ENCODE results near the gene SIAH1.
"Not testable (repeated sequence)": the region's sequence is repeated elsewhere in the genome, so short reads cannot be mapped to it uniquely, and the experiment has no call there.

Gene SIAH1

DNA sequence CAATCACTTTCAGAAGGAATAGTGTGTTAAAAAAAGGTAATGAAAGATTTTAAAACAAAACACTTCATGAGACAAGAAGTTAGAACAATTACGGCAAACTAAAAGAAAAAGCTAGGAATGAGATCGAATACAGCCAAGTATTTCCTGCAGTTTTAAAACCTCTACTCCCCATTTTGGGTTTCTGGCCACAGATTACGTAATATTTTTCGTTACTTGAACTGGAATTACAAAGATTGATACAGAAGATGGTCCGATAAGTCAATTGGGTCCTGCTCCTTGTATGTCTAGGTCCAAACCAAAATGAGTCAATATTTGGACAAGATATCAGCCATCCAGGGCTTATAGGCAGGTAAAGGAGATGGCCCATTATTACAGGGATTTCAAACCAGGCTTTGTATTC, 52.2 kb downstream of the SIAH1 start:
- no peak for DNase-seq (ENCODE audit: low spot score)

DNA sequence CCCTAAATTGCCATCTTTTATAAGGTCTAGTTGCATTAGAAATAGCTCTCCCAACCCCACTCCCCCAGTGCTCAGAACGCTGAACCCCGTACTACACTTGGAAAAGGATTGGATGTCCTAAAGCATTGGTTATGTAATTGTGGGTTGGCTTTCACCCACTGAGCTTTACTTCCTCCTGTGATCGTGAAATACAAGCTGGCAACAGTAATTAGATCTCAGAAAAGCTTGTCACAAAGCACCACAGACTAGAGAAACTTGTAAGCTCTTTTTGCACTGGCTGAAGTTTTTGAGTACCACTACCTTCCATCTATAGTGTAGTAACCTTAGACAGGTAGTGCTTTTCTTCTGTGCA, 54.4 kb downstream of the SIAH1 start:
- DNase-seq (ENCODE audit: low spot score) = peak; percentile 75

DNA sequence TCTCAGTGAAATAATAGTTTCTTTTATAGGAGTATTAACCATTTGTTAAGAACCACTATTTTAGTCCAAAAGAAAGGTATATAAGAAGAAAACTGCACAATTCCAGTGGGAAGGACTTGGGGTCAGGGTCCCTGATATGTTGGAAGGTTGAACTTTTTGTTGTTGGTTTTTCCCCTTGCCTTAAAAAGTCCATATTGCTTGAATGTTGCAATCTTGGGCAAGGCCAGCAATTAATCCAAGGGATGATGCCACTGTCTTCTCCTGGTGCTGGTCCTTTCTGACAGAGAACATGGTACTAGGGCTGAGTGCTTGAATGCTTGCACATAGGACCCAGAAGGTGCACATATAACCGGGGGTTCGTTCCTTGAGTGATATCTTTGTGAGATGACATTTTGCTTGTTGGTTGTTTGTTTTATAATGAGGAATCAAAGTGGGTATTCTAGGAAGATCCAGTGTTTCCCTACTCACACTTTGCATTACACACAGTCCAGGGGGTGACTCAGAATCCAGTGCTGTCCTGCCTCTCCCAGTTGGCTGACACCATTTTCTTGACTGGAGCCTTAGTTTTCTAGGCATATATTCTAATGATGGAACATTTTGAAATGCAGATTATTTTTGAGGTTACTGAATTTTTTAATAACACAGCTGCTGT, 54.9 kb downstream of the SIAH1 start:
- no peak for DNase-seq (ENCODE audit: low spot score)

DNA sequence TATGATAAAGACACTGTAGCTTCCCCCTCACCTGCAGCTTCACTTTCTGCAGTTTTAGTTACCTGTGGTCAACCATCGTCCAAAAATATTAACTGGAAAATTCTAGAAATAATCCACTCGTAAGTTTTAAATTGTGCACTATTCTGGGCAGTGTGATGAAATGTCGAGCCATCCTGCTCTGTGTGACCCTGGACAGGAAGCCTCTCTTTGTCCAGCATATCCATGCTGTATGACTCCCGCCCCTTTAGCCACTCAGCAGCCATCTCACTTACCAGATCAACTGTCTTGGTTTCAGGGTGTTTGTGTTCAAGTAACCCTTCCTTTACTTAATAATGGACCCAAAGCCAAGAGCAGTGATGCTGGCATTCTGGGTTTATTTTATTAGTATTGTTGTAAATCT, 56.1 kb downstream of the SIAH1 start:
- no peak for DNase-seq (ENCODE audit: low spot score)

DNA sequence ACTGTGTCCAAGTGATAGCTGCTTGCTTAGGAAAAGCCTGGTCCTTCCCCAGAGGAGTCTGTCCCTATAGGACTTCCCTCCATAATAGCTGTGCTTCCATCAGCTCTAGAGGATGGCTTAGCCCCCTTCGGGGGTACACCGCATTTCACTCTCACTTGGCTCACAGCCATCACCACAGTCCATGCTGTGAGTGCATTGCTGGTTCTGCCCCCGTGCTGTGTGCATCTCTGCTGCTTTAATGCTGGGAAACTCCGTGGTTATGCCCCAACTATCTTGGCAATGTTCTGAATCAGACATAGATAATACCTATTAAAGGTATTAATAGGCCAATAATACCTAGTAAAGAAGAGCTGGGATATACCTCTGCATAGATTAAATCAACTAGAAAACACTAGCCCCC, 58.3 kb downstream of the SIAH1 start:
- no peak for DNase-seq (ENCODE audit: low spot score)

DNA sequence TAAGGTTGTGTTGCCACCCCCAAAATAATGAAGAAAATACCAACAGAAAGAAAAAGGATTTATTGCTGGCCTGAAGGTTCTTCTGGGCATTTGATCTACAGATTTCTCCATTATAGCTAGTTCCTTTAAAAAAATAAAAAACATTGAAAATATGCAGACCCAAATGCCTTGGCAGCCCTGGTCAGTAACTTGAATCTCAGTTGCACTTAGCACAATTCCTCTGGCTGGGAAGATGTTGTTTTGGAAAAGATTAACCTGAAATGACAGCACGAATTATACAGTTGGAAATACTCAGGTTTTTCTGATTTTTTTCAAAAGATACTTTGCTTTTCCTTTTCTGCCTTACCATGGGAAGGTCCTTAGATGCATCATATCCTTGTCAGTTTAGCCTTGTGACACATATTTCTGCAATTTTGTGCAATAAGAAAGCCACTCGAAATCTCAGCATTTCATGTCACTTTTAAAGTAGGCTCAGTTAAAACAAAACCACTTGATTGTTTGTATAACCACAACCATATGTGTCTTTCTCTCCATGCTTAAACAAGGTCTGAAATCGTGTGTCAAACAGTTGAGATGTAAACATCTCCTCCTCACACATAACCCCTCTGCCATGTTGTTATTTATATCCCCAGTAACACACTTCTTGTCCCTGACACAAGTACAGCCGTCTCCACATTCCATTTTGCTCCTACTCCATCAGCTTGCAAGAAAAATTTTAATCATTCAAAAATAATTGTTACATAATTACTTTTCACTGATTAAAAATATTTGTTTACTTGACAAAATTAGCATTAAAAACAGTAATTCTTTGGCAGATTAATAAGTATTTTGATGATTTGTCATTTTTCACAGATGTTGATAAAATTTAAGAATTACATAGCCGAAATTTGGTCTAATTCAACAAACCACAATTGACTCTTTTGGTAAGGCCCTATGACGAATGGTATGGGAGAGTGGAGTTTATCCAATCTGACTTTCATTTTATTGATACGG, 61.1 kb downstream of the SIAH1 start:
- no peak for DNase-seq (ENCODE audit: low spot score)

DNA sequence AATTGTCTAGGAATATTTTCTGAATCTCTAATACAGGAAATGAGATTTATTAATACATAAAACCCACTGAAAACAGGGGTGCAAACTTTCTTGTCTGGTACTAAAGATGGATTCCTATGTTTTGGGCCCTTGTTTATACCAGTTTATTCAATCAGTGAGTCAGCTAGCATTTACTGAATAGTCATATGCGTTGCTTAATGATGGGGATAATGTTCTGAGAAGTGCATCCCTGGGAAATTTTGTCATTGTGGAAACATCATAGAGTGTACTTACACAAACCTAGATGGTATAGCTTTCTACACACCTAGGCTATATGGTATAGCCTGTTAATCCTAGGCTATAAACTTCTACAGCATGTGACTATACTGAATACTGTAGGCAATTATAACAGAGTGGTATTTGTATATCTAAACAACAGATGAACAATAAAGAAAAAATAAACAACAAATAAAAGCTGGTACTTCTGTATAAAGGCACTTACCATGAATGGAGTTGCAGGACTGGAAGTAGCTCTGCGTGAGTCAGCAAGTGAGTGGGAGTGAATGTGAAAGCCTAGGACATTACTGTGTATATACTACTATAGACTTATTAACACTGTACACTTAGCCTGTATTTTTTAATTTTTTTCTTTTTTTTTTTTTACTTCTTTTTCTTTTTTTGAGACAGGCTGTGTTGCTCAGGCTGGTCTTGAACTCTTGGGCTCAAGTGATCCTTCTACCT, 63.7 kb downstream of the SIAH1 start:
- DNase-seq (ENCODE audit: low spot score) = peak; percentile 56

DNA sequence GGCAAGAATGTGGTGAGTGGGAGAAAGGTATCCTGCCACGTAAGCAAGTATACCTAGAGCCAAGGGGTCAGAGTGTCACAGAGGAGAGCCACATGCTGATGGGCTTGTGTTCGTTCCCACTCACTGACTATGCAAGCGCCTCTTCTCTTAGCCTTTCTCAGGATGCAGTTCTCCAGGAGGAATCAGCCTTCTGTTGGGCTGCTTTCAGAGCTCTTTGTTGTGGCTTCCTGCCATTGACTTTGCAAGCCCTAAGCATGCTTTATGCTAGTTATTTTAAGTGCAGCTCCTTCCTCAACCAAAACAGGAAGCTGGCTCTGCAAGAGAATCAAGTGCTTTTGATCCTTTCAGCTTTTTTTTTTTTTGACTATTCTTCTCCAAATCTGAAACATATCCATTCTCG, 66.6 kb downstream of the SIAH1 start:
- peak; percentile 76 for DNase-seq (ENCODE audit: low spot score)

DNA sequence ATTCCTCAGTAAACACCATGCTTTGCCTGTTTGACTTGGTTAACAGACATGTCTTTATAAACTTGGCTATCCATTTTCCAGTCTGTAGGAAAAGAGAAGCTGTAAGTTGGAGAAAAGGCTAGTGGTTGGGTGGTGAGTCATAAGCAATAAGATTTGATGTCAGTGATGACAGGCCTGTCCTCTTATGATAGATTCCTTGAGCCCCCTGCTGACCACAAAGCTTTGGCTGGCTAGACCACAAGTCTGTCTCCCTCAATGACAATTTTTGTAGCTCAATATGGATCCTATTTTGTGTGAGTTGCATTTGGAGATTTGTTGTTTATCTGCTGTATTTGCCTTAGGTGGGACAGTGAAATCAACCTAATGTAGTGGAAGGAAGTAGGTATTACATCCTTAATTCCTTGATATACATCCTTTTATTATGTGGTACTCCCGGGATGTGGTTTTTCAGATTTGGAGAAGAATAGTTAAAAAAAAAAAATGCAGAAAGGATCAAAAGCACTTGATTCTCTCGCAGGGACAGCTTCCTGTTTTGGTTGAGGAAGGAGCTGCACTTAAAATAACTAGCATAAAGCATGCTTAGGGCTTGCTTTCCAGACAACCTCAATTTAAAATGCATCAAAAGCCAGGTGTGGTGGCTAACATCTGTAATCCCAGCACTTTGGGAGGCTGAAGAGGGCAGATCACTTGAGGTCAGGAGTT, 67.4 kb downstream of the SIAH1 start:
- DNase-seq (ENCODE audit: low spot score) = no peak

DNA sequence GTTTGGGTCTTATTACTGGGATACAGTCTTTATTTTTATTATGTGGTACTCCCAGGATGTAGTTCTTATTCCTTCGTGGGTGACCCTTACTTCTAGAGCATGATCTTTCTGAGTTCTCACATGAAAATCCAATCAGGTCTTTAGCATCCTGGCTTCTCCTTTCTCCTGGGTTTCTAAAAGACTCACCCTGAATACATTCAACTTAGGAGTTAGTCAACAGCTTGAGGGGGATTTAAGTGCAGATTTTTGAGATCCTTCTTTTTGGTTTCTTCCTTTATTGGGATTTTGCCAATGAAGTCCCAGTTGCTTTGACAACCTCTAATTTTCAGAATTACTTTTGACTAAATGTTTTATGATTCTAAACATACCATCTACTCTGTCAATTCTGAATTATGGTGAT, 68.2 kb downstream of the SIAH1 start:
- DNase-seq (ENCODE audit: low spot score) = no peak

DNA sequence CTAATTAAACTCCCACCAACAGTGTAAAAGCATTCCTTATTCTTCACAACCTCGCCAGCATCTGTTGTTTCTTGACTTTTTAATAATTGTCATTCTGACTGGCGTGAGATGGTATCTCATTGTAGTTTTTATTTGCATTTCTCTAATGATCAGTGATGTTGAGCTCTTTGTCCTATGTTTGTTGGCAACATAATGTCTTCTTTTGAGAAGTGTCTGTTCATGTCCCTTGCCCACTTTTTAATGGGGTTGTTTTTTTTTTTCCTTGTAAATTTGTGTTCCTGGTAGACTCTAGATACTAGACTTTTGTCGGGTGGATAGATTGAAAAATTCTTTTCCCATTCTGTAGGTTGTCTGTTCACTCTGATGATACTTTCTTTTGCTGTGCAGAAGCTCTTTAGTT, 71.3 kb downstream of the SIAH1 start:
- DNase-seq (ENCODE audit: low spot score) = not testable (repeated sequence)

DNA sequence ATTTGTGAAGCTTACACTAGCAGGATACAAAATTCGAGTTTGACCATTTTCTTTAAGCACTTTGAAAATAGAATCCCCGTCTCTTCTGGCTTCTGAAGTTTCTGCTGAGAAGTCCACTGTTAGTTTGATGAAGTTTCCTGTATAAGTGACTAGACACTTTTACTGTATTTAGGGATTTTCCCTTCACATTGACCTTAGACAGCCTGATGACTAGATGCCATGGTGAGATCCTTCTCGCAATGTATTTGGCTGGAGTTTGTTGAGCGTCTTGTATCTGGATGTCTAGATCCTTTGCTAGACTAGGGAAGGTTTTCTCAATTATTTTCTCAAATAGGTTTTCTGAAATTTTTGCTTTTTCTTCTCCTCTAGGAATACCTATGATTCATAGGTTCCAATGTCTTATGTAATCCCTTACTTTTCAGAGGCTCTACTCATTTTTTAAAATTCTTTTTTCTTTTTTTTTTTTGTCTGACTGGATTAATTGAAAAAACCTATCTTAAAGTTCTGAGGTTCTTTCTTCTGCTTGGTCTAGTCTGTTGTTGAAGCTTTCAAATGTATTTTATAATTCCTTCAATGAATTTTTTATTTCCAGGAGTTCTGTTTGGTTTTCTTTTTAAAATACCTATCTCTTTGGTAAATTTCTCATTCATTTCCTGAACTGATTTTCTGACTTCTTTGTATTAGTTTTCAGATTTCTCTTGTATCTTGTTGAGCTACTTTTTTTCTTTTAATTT, 74.1 kb downstream of the SIAH1 start:
- no peak for DNase-seq (ENCODE audit: low spot score)

Measured in Ammon's horn (tissue), 1 donor.